Measurements from ENCODE around the gene SEC16B.

DNA sequence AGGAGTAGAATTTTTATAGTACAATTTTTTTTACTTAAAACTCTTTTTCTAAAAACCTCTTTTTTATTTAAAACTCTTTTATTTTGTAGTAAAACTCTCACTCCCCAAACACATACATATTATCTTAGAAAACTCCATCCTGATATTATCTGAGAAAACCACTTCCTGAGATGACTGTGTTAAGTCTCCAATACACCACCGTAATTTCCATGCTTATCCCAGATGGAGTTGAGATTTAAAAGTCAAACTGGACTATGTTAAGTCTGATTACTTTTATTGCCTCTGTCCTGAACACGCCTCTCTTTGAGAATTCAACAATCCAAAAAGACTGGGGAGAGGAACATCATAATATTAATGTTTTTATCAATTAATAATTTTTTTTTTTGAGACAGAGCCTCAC, 3.7 kb downstream of the SEC16B start:
- TF ChIP-seq, protein P1, sequence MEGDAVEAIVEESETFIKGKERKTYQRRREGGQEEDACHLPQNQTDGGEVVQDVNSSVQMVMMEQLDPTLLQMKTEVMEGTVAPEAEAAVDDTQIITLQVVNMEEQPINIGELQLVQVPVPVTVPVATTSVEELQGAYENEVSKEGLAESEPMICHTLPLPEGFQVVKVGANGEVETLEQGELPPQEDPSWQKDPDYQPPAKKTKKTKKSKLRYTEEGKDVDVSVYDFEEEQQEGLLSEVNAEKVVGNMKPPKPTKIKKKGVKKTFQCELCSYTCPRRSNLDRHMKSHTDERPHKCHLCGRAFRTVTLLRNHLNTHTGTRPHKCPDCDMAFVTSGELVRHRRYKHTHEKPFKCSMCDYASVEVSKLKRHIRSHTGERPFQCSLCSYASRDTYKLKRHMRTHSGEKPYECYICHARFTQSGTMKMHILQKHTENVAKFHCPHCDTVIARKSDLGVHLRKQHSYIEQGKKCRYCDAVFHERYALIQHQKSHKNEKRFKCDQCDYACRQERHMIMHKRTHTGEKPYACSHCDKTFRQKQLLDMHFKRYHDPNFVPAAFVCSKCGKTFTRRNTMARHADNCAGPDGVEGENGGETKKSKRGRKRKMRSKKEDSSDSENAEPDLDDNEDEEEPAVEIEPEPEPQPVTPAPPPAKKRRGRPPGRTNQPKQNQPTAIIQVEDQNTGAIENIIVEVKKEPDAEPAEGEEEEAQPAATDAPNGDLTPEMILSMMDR (IDR thresholded peaks at IDR 0.05), result no peak
- TF ChIP-seq POLR2A (IDR thresholded peaks at IDR 0.05), result no peak
